Esophagus muscularis mucosa (tissue), 4 donors: ENCODE measurements around the gene RPL7A.

Experiments
- CTCF ChIP-seq, 3 experiments: fragments of 200-600 bp in 2 of 3; fragments of 450-650 bp in 1 of 3; sonication (generic) in 2 of 3; IDR thresholded peaks; one replicate each; pipeline ENCODE4 v1.5.1; 2017 to 2019; ENCODE audit warnings: antibody characterized with exemption in 3 of 3, mild to moderate bottlenecking in 2 of 3, moderate library complexity in 1 of 3
- EP300 ChIP-seq: sonication (generic); formaldehyde crosslinking; IDR thresholded peaks from one replicate; pipeline ENCODE4 v1.6.1; 2017; ENCODE audit warnings: antibody characterized with exemption
- POLR2A ChIP-seq: fragments of 450-650 bp; IDR thresholded peaks from one replicate; pipeline ENCODE4 v1.6.1; 2017; ENCODE audit warnings: antibody characterized with exemption, moderate library complexity, mild to moderate bottlenecking, low read depth
- POLR2AphosphoS5 ChIP-seq, 2 donors: sonication (generic); formaldehyde crosslinking; IDR thresholded peaks; one replicate each; pipeline ENCODE4 v1.6.1; 2017; ENCODE audit warnings: antibody characterized with exemption in 2 of 2

- TF ChIP-seq CTCF (IDR thresholded peaks at IDR 0.05) (no peak), POLR2AphosphoS5 (IDR thresholded peaks at IDR 0.05) (no peak), POLR2A (no peak), EP300 (no peak)
These were observed 42.3 kb upstream of the RPL7A start for GRCh38 chr9:133305731-133306130.
